ENCODE results near the gene LHX4. TPM values are rescaled to one million over a fixed set of nuclear protein-coding genes. Genes with fewer than 3 reads are reported as not detected.

The LHX4 gene
- total and polyA plus RNA-seq, 10 donors = 0.02 to 2.0 (median 0.03) TPM; not detected in 5

- intact Hi-C loops (cut with DNase I; ENCODE audit: low total_unique reads) = loop anchor here (10.0 kb wide), 2 partner anchors 155 to 215 kb away; no protein-coding TSS in a partner anchor
- H3K4me3 ChIP-seq = no peak overlapping the region
- H3K27me3 ChIP-seq (replicated peaks in 1 of 7) = peaks cover 0 to 83% (median 27%) of the 10 kb centered on the region in 7 donors
These were observed 29.6 kb downstream of the LHX4 start for GRCh38 chr1:180259431-180260338.

GRCh38 chr1:180260541-180260940 is 30.5 kb downstream of the LHX4 start:
- intact Hi-C loops (cut with DNase I; ENCODE audit: low total_unique reads) = no loop called here
- WGBS, 5 donors = 83 to 90% (median 88%) methylated on average over 3 to 13 of the region's 13 CpGs
- Histone ChIP-seq H3K36me3 (no peaks in the 10 kb centered on the region), H3K4me1 (no peaks in the 10 kb centered on the region), H3K9me3 (no peaks in the 10 kb centered on the region), H3K27me3 (replicated peaks in 1 of 7) (peaks cover 0 to 74% (median 27%) of the 10 kb centered on the region in 7 donors), H3K27ac (no peak overlapping the region), H3K4me3 (no peak overlapping the region)
- TF ChIP-seq POLR2AphosphoS5 (IDR thresholded peaks at IDR 0.05) = no peak
- TF ChIP-seq POLR2A (IDR thresholded peaks at IDR 0.05) = no peak
- peak; percentile 61 for DNase-seq

More at GRCh38 chr1:180259431-180260338, 29.6 kb downstream of the LHX4 start:
- Histone ChIP-seq H3K36me3 (no peaks in the 10 kb centered on the region), H3K27ac (no peak overlapping the region), H3K4me1 (no peaks in the 10 kb centered on the region), H3K9me3 (no peaks in the 10 kb centered on the region)
- no peak for TF ChIP-seq CTCF (IDR thresholded peaks at IDR 0.05 in 8 of 11, conservative IDR thresholded peaks at IDR 0.05 in 3 of 11)
- TF ChIP-seq POLR2A (IDR thresholded peaks at IDR 0.05) = no peak
- TF ChIP-seq POLR2AphosphoS5 (IDR thresholded peaks at IDR 0.05) = no peak
- WGBS, 5 donors = 77 to 86% (median 80%) methylated on average over 22 of the region's 22 CpGs
- DNase-seq = peak; percentile 67

- peak; percentile 48 for DNase-seq
- WGBS, 5 donors = 84 to 94% (median 89%) methylated on average over 10 of the region's 10 CpGs
- Histone ChIP-seq H3K27me3 (replicated peaks in 1 of 7) (peaks cover 0 to 69% (median 27%) of the 10 kb centered on the region in 7 donors), H3K36me3 (no peaks in the 10 kb centered on the region), H3K27ac (no peak overlapping the region), H3K4me1 (no peaks in the 10 kb centered on the region), H3K4me3 (no peak overlapping the region), H3K9me3 (no peaks in the 10 kb centered on the region)
- intact Hi-C loops (cut with DNase I; ENCODE audit: low total_unique reads) = no loop called here
- TF ChIP-seq POLR2A (IDR thresholded peaks at IDR 0.05) (no peak), POLR2AphosphoS5 (IDR thresholded peaks at IDR 0.05) (no peak), CTCF (IDR thresholded peaks at IDR 0.05 in 8 of 11, conservative IDR thresholded peaks at IDR 0.05 in 3 of 11) (no peak)
These were observed 31.0 kb downstream of the LHX4 start for GRCh38 chr1:180261030-180261429.

GRCh38 chr1:180261524-180262155 is 31.6 kb downstream of the LHX4 start:
- H3K4me3 ChIP-seq = no peak overlapping the region
- peaks cover 0 to 63% (median 23%) of the 10 kb centered on the region in 7 donors for H3K27me3 ChIP-seq (replicated peaks in 1 of 7)
- H3K4me1 ChIP-seq = no peaks in the 10 kb centered on the region
- DNase-seq = peak; percentile 31
- no peaks in the 10 kb centered on the region for H3K9me3 ChIP-seq
- no peaks in the 10 kb centered on the region for H3K36me3 ChIP-seq
- intact Hi-C loops (cut with DNase I; ENCODE audit: low total_unique reads) = no loop called here
- TF ChIP-seq CTCF (IDR thresholded peaks at IDR 0.05 in 8 of 11, conservative IDR thresholded peaks at IDR 0.05 in 3 of 11) = no peak
- no peak for TF ChIP-seq POLR2A (IDR thresholded peaks at IDR 0.05)
- TF ChIP-seq POLR2AphosphoS5 (IDR thresholded peaks at IDR 0.05) = no peak
- 77 to 88% (median 82%) methylated on average over 7 of the region's 7 CpGs for WGBS, 5 donors
- H3K27ac ChIP-seq = no peak overlapping the region
